ENCODE measurements around the gene PPP1R1C.
"Not testable (repeated sequence)": the region's sequence is repeated elsewhere in the genome, so short reads cannot be mapped to it uniquely, and the experiment has no call there.

Gene PPP1R1C

GRCh38 chr2:181985632-181986205, at the start of gene PPP1R1C:
Gene PPP1R1C (plus strand): TSS chr2:181985853. CDS start chr2:181986111, 258 bp downstream.
- DNase-seq, result no peak

GRCh38 chr2:181937473-181937872, 48.2 kb upstream of the PPP1R1C start:
- no peak for DNase-seq

GRCh38 chr2:181943411-181944124, 42.1 kb upstream of the PPP1R1C start:
- DNase-seq, result no peak

GRCh38 chr2:181944164-181944913, 41.3 kb upstream of the PPP1R1C start:
- DNase-seq, result no peak

- no peak for DNase-seq
Measured at GRCh38 chr2:181944914-181945291, 40.8 kb upstream of the PPP1R1C start.

- DNase-seq, result no peak
Measured at GRCh38 chr2:181946444-181947127, 39.1 kb upstream of the PPP1R1C start.

- no peak for DNase-seq
Measured at GRCh38 chr2:181947273-181947672, 38.4 kb upstream of the PPP1R1C start.

- no peak for DNase-seq
Measured at GRCh38 chr2:181948227-181948626, 37.4 kb upstream of the PPP1R1C start.

- DNase-seq, result no peak
Measured at GRCh38 chr2:181949047-181949446, 36.6 kb upstream of the PPP1R1C start.

GRCh38 chr2:181952404-181953226, 33.0 kb upstream of the PPP1R1C start:
- DNase-seq, result no peak

GRCh38 chr2:181953881-181954537, 31.6 kb upstream of the PPP1R1C start:
- DNase-seq, result peak; percentile 66

- no peak for DNase-seq
Measured at GRCh38 chr2:181954538-181954883, 31.1 kb upstream of the PPP1R1C start.

GRCh38 chr2:181955010-181955409, 30.6 kb upstream of the PPP1R1C start:
- no peak for DNase-seq

GRCh38 chr2:181955866-181956265, 29.8 kb upstream of the PPP1R1C start:
- DNase-seq, result not testable (repeated sequence)

GRCh38 chr2:181957668-181958067, 28.0 kb upstream of the PPP1R1C start:
- DNase-seq, result no peak

- no peak for DNase-seq
Measured at GRCh38 chr2:181958726-181959125, 26.9 kb upstream of the PPP1R1C start.

- no peak for DNase-seq
Measured at GRCh38 chr2:181959508-181959907, 26.1 kb upstream of the PPP1R1C start.

GRCh38 chr2:181961167-181961566, 24.5 kb upstream of the PPP1R1C start:
- DNase-seq, result not testable (repeated sequence)

GRCh38 chr2:181962142-181962541, 23.5 kb upstream of the PPP1R1C start:
- no peak for DNase-seq

GRCh38 chr2:181970160-181970794, 15.4 kb upstream of the PPP1R1C start:
- no peak for DNase-seq

GRCh38 chr2:181971032-181971431, 14.6 kb upstream of the PPP1R1C start:
- DNase-seq, result no peak

Data from activated naive CD4-positive, alpha-beta T cell treated with Interleukin-2 at 50 U/mL for 16 hours (primary cell).